ENCODE data around the gene MTCH1.
A peak's percentile ranks its signal among the peaks of the same experiment; 100 is the strongest.

The MTCH1 gene

GRCh38 chr6:36985808-36986703 is at the start of gene MTCH1:
TSS of gene MTCH1 (minus strand) at chr6:36986196. CDS start at chr6:36986173, 23 bp downstream.
- H3K27me3 ChIP-seq (ENCODE audit: control insufficient read depth, insufficient read depth, low read length) = no peaks in the 10 kb centered on the region
- H3K4me3 ChIP-seq (ENCODE audit: low read length) = peak within 1 kb of the TSS; percentile 86
- H3K27ac ChIP-seq (ENCODE audit: low read depth, low read length) = peak within 1 kb of the TSS; percentile 98
- peak within 1 kb of the TSS; percentile 78 for H3K9ac ChIP-seq (ENCODE audit: low read length)
- H3K36me3 ChIP-seq (ENCODE audit: control insufficient read depth, insufficient read depth, low read length) = no peaks in the 10 kb centered on the region
- peaks cover 14% of the 10 kb centered on the region for H3K4me1 ChIP-seq (ENCODE audit: control insufficient read depth, insufficient read depth, low read length)

DNA sequence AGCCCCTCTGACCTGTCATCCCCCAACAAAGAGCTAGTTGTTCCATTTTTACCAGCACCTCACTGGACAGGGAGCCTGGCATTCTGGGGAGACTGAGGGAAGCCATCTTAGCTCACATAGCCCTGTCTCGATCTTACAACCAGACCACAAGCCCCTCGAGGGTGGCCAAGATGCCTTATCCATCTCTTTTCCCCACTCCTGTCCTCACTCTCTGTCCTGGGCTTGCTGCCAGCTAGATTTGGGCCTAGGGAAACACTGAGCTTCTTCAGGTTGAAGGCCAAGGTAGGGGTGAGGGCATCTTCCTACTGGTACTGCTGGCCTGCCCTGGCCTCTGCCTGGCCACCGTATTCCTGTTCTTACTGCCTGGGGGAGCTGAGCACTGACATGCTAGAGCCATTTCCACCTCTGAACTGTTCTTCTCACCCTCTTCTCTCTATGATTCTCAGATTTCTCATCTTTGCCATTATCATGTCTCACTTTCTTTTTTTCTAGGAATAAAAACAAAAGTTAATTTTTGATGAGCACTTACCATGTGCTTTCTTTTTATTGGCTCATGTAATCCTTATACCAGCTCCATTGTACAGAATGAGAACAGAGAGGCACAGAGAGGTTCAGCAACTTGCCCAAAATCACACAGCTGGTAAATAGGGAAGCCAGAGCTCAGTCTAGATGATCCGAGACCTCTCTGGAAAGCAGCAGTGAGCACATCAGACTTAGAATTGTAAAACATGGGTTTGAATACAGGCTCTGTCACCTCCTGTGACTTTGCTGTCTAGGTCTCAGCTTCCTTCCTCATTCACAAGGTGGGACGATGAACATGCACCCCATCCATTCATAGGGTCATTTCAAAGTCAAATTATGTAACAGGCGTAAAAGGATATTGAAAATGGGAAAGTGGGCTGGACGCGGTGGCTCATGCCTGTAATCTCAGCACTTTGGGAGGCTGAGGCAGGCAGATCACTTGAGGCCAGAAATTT is 48.1 kb upstream of the MTCH1 start:
- Histone ChIP-seq H3K36me3 (ENCODE audit: control insufficient read depth, insufficient read depth, low read length) (no peaks in the 10 kb centered on the region), H3K4me1 (ENCODE audit: control insufficient read depth, insufficient read depth, low read length) (peaks cover 3% of the 10 kb centered on the region), H3K27ac (ENCODE audit: low read depth, low read length) (no peak overlapping the region), H3K9ac (ENCODE audit: low read length) (no peak overlapping the region), H3K27me3 (ENCODE audit: control insufficient read depth, insufficient read depth, low read length) (no peaks in the 10 kb centered on the region), H3K4me3 (ENCODE audit: low read length) (no peak overlapping the region)

DNA sequence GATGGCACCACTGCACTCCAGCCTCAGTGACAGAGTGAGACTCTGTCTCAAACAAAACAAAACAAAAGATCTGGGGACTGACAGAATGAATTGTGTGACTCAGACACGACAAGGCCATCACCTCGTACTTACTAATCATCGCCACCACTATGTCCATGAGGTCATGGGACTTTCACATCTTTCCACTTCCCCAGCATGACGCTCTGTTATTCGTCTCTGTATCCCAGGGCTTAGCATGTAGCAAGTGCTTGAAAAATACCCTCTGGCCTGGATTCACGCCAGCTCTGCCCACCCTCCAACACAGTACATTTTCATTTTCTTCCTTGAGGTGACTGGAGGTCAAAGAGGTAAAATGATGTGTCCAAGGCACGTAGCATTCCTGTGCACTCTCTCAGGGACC is 47.3 kb upstream of the MTCH1 start:
- Histone ChIP-seq H3K27me3 (ENCODE audit: control insufficient read depth, insufficient read depth, low read length) (no peaks in the 10 kb centered on the region), H3K36me3 (ENCODE audit: control insufficient read depth, insufficient read depth, low read length) (no peaks in the 10 kb centered on the region), H3K27ac (ENCODE audit: low read depth, low read length) (no peak overlapping the region)

DNA sequence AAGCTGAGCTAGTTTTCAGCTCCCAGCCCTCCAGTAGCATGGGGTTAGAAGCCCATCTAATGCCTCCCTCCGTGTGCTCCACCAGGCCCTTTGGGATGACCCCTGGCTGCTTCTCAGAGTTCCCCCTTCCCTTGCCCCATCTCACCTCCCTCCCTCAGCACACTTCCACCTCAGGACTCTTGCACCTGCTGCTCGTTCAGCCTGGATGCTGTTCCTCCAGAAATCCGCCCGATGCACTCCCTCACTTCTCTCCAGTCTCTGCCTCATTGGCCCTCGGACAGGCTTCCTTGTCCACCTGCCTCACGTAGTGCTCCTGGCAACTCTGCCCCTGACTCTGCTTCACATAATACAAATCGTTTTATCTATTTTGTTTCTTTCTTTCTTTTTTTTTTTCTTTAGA is 46.2 kb upstream of the MTCH1 start:
- no peak overlapping the region for H3K4me3 ChIP-seq (ENCODE audit: low read length)
- no peak overlapping the region for H3K9ac ChIP-seq (ENCODE audit: low read length)
- no peaks in the 10 kb centered on the region for H3K36me3 ChIP-seq (ENCODE audit: control insufficient read depth, insufficient read depth, low read length)
- H3K27me3 ChIP-seq (ENCODE audit: control insufficient read depth, insufficient read depth, low read length) = no peaks in the 10 kb centered on the region
- H3K27ac ChIP-seq (ENCODE audit: low read depth, low read length) = no peak overlapping the region
- no peaks in the 10 kb centered on the region for H3K4me1 ChIP-seq (ENCODE audit: control insufficient read depth, insufficient read depth, low read length)

More for the DNA sequence above, 47.3 kb upstream of the MTCH1 start:
- no peak overlapping the region for H3K9ac ChIP-seq (ENCODE audit: low read length)
- no peak overlapping the region for H3K4me3 ChIP-seq (ENCODE audit: low read length)
- peaks cover under 1% of the 10 kb centered on the region for H3K4me1 ChIP-seq (ENCODE audit: control insufficient read depth, insufficient read depth, low read length)

- H3K9ac ChIP-seq (ENCODE audit: low read length) = no peak overlapping the region
- H3K27me3 ChIP-seq (ENCODE audit: control insufficient read depth, insufficient read depth, low read length) = no peaks in the 10 kb centered on the region
- no peaks in the 10 kb centered on the region for H3K36me3 ChIP-seq (ENCODE audit: control insufficient read depth, insufficient read depth, low read length)
- no peaks in the 10 kb centered on the region for H3K4me1 ChIP-seq (ENCODE audit: control insufficient read depth, insufficient read depth, low read length)
- H3K27ac ChIP-seq (ENCODE audit: low read depth, low read length) = no peak overlapping the region
- H3K4me3 ChIP-seq (ENCODE audit: low read length) = no peak overlapping the region
Measured at GRCh38 chr6:37030599-37030998, 44.6 kb upstream of the MTCH1 start.

DNA sequence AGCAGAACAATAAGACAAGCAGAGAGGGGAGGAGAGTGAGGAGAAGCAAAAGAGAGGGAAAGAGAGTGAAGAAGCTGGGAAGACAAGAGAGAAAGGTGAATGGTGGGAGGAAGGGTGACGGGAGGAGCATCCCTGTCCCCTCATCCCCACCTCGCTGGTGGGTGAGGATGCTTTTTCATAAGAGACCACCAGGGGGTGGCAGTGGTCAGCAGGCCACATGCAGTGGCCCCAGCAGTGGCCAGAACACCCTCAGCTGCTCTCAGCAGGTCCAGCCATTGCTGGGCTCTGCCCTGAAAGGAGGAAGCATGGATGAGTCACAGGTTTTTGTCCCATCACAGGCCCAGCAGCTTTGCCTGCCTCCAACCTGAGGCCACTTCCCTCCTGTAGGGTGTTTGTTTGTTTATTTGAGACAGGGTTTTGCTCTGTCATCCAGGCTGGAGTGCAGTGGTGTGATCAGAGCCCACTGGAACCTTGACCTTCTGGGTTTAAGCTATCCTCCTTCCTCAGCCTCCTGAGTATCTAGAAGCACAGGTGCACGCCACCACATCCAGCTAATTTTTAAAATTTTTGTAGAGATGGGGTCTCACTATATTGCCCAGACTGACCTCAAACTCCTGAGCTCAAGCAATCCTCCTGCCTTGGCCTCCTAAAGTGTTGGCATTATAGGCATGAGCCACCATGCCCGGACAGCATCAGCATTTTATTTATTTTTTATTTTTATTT is 43.4 kb upstream of the MTCH1 start:
- Histone ChIP-seq H3K27me3 (ENCODE audit: control insufficient read depth, insufficient read depth, low read length) (no peaks in the 10 kb centered on the region), H3K27ac (ENCODE audit: low read depth, low read length) (no peak overlapping the region), H3K9ac (ENCODE audit: low read length) (no peak overlapping the region), H3K4me3 (ENCODE audit: low read length) (no peak overlapping the region), H3K36me3 (ENCODE audit: control insufficient read depth, insufficient read depth, low read length) (no peaks in the 10 kb centered on the region), H3K4me1 (ENCODE audit: control insufficient read depth, insufficient read depth, low read length) (no peaks in the 10 kb centered on the region)

- Histone ChIP-seq H3K4me1 (ENCODE audit: control insufficient read depth, insufficient read depth, low read length) (no peaks in the 10 kb centered on the region), H3K27ac (ENCODE audit: low read depth, low read length) (no peak overlapping the region), H3K27me3 (ENCODE audit: control insufficient read depth, insufficient read depth, low read length) (no peaks in the 10 kb centered on the region), H3K36me3 (ENCODE audit: control insufficient read depth, insufficient read depth, low read length) (no peaks in the 10 kb centered on the region), H3K4me3 (ENCODE audit: low read length) (no peak overlapping the region), H3K9ac (ENCODE audit: low read length) (no peak overlapping the region)
Measured at GRCh38 chr6:37027811-37028469, 41.9 kb upstream of the MTCH1 start.

DNA sequence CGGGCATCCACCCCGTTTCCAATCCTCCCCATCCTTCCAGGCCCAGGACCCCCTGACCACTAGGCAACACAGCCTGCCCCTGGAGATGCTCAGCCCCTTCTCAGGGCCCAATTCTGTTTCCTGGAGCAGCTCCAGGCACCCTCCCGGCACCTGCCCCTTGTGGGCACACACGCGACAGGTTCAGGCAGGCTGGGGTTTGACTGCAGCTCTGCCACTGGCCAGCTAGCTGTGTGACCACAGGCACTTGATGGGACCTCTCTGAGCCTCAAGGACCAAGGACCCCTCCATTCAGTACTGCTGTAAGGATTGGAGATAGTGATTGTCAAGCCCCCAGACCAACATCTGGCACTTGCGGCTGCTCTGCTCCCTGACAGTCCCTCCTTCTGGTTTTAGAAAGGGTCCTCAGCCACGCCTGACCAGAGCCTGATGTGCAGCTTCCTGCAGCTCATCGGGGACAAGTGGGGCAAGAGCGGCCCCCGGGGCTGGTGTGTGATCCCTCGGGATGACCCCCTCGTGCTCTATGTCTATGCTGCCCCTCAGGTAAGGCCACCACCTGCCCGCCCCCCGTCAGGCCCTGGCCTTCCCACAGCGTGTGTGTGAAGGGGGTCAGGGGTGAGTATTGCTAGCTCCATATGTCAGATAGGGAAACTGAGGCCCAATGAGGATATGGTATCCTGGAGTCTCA is 41.2 kb upstream of the MTCH1 start:
- no peak overlapping the region for H3K4me3 ChIP-seq (ENCODE audit: low read length)
- H3K4me1 ChIP-seq (ENCODE audit: control insufficient read depth, insufficient read depth, low read length) = no peaks in the 10 kb centered on the region
- H3K9ac ChIP-seq (ENCODE audit: low read length) = no peak overlapping the region
- H3K27ac ChIP-seq (ENCODE audit: low read depth, low read length) = no peak overlapping the region
- no peaks in the 10 kb centered on the region for H3K27me3 ChIP-seq (ENCODE audit: control insufficient read depth, insufficient read depth, low read length)
- H3K36me3 ChIP-seq (ENCODE audit: control insufficient read depth, insufficient read depth, low read length) = no peaks in the 10 kb centered on the region

- Histone ChIP-seq H3K4me3 (ENCODE audit: low read length) (no peak overlapping the region), H3K36me3 (ENCODE audit: control insufficient read depth, insufficient read depth, low read length) (no peaks in the 10 kb centered on the region)
Measured at GRCh38 chr6:37025621-37026466, 39.8 kb upstream of the MTCH1 start.

GRCh38 chr6:37024656-37025337 is 38.8 kb upstream of the MTCH1 start:
- no peak overlapping the region for H3K4me3 ChIP-seq (ENCODE audit: low read length)
- H3K36me3 ChIP-seq (ENCODE audit: control insufficient read depth, insufficient read depth, low read length) = no peaks in the 10 kb centered on the region
- H3K9ac ChIP-seq (ENCODE audit: low read length) = no peak overlapping the region
- H3K4me1 ChIP-seq (ENCODE audit: control insufficient read depth, insufficient read depth, low read length) = no peaks in the 10 kb centered on the region
- H3K27ac ChIP-seq (ENCODE audit: low read depth, low read length) = no peak overlapping the region
- H3K27me3 ChIP-seq (ENCODE audit: control insufficient read depth, insufficient read depth, low read length) = no peaks in the 10 kb centered on the region

More at GRCh38 chr6:37025621-37026466, 39.8 kb upstream of the MTCH1 start:
- no peak overlapping the region for H3K9ac ChIP-seq (ENCODE audit: low read length)
- H3K4me1 ChIP-seq (ENCODE audit: control insufficient read depth, insufficient read depth, low read length) = no peaks in the 10 kb centered on the region
- H3K27ac ChIP-seq (ENCODE audit: low read depth, low read length) = no peak overlapping the region
- H3K27me3 ChIP-seq (ENCODE audit: control insufficient read depth, insufficient read depth, low read length) = no peaks in the 10 kb centered on the region
